Loucy (cell line): Measurements from ENCODE around the gene TRAPPC12.

Experiments used
- CTCF ChIP-seq: fragments of 200-600 bp; sonication (generic); conservative IDR thresholded peaks from 2 replicates; pipeline ENCODE4 v1.5.1; 2014; ENCODE audit warnings: mild to moderate bottlenecking, antibody characterized with exemption, low read length
- EZH2phosphoT487 ChIP-seq: fragments of 200-600 bp; IDR thresholded peaks from 2 replicates; pipeline ENCODE4 v1.6.1; 2018; ENCODE audit warnings: antibody characterized with exemption, mild to moderate bottlenecking, moderate library complexity, borderline replicate concordance

GRCh38 chr2:3523551-3524041, 144.1 kb downstream of the TRAPPC12 start:
- no peak for TF ChIP-seq CTCF
- TF ChIP-seq EZH2phosphoT487 = no peak
